Activated CD4-positive, alpha-beta memory T cell treated with anti-CD3 and anti-CD28 coated beads, Interleukin-2, amount 10 ng/mL, durations not matched to agents 7 days and 5 days (primary cell): ENCODE measurements around the gene DMAC2. TPM values are rescaled to one million over a fixed set of nuclear protein-coding genes. Genes with fewer than 3 reads are reported as not detected.

ENCODE experiments used
- total RNA-seq, 2 experiments: library from RNA; stranded (reverse); gene quantifications; one replicate each; pipeline ENCODE4 v1.2.3, GENCODE V29; 2021

The DMAC2 gene
- total RNA-seq, 2 experiments from 2014 or later = 36.0 to 38.4 TPM

Other genes starting within 250 kb of the DMAC2 start
- 1 to 10 TPM in 1 of 2 experiments, under 1 TPM in 1; 0.68 to 1.6 TPM for gene CYP2S1, start 246.7 kb downstream of the DMAC2 start, total RNA-seq
- under 1 TPM; 0.55 to 0.60 TPM for gene AXL, start 220.7 kb downstream of the DMAC2 start, total RNA-seq
- 100 to 1,000 TPM; 373 to 398 TPM for gene HNRNPUL1, start 175.5 kb downstream of the DMAC2 start, total RNA-seq
- 10 to 100 TPM; 43.0 to 43.4 TPM for gene CCDC97, start 129.7 kb downstream of the DMAC2 start, total RNA-seq
- gene TGFB1, start 86.0 kb downstream of the DMAC2 start, total RNA-seq = 100 to 1,000 TPM; 236 to 247 TPM
- gene B9D2, start 75.8 kb downstream of the DMAC2 start, total RNA-seq = 10 to 100 TPM; 10.8 to 11.2 TPM
- 1 to 10 TPM; 8.0 to 9.6 TPM for gene TMEM91, start 63.4 kb downstream of the DMAC2 start, total RNA-seq
- gene EXOSC5, start 42.6 kb downstream of the DMAC2 start, total RNA-seq = 10 to 100 TPM; 18.8 to 25.2 TPM
- gene BCKDHA, start 42.1 kb downstream of the DMAC2 start, total RNA-seq = 10 to 100 TPM; 17.9 to 27.1 TPM
- gene B3GNT8, start 12.5 kb downstream of the DMAC2 start, total RNA-seq = 1 to 10 TPM; 4.3 to 5.4 TPM
- not detected for gene ERICH4, start 3.2 kb upstream of the DMAC2 start, total RNA-seq
- 10 to 100 TPM; 77.0 to 77.8 TPM for gene CEACAM21, start 136.3 kb upstream of the DMAC2 start, total RNA-seq
- gene CEACAM4, start 187.2 kb upstream of the DMAC2 start, total RNA-seq = not detected
- not detected for gene CEACAM7, start 248.4 kb upstream of the DMAC2 start, total RNA-seq